Measurements from ENCODE around the gene LRP1B. TPM values are rescaled to one million over a fixed set of nuclear protein-coding genes. Genes with fewer than 3 reads are reported as not detected.

The LRP1B gene
- polyA plus RNA-seq, 1 donor from 2014 or later = 12.7 TPM

- no peak for TF ChIP-seq EZH2 (IDR thresholded peaks at IDR 0.05; ENCODE audit: borderline replicate concordance, insufficient read depth, low read length, poor library complexity, severe bottlenecking)
- no peak for TF ChIP-seq MXI1 (conservative IDR thresholded peaks at IDR 0.05; ENCODE audit: poor library complexity, severe bottlenecking)
- TF ChIP-seq POLR2AphosphoS5 (IDR thresholded peaks at IDR 0.05) = no peak
These were observed 100.1 kb downstream of the LRP1B start (continued) for GRCh38 chr2:142030735-142031134.

- Histone ChIP-seq H3K36me3 (ENCODE audit: insufficient read depth, low read length) (no peaks in the 10 kb centered on the region), H3K4me3 (ENCODE audit: low read length) (no peak overlapping the region), H3K9ac (ENCODE audit: low read length) (no peak overlapping the region), H3K9me2 (ENCODE audit: insufficient read depth, low read length) (no peaks in the 10 kb centered on the region), H3K9me3 (ENCODE audit: low read length) (no peaks in the 10 kb centered on the region), H2AFZ (ENCODE audit: low read depth, low read length) (no peak overlapping the region), H3K27me3 (ENCODE audit: insufficient read depth, low read depth, low read length) (no peaks in the 10 kb centered on the region), H4K20me1 (ENCODE audit: insufficient read depth) (no peaks in the 10 kb centered on the region), H3K79me2 (replicated peaks; ENCODE audit: insufficient read depth, low read length) (no peaks in the 10 kb centered on the region), H3F3A (ENCODE audit: insufficient read depth, low read length, poor library complexity, severe bottlenecking) (no peaks in the 10 kb centered on the region), H3K4me2 (ENCODE audit: low read length) (no peak overlapping the region), H3K27ac (ENCODE audit: low read length) (no peak overlapping the region)
- TF ChIP-seq CTCF (IDR thresholded peaks at IDR 0.05; ENCODE audit: poor library complexity, severe bottlenecking) (no peak), EP300 (conservative IDR thresholded peaks at IDR 0.05; ENCODE audit: poor library complexity, severe bottlenecking) (no peak), MXI1 (conservative IDR thresholded peaks at IDR 0.05; ENCODE audit: poor library complexity, severe bottlenecking) (no peak), TAF1 (IDR thresholded peaks at IDR 0.05; ENCODE audit: low read depth) (no peak), REST (IDR thresholded peaks at IDR 0.05; ENCODE audit: borderline replicate concordance) (no peak), POLR2AphosphoS5 (IDR thresholded peaks at IDR 0.05) (no peak), RAD21 (conservative IDR thresholded peaks at IDR 0.05) (no peak), EZH2 (IDR thresholded peaks at IDR 0.05; ENCODE audit: borderline replicate concordance, insufficient read depth, low read length, poor library complexity, severe bottlenecking) (no peak), SMC3 (conservative IDR thresholded peaks at IDR 0.05; ENCODE audit: poor library complexity) (no peak)
These were observed 100.8 kb downstream of the LRP1B start for GRCh38 chr2:142029974-142030373.

GRCh38 chr2:142025394-142025793 is 105.4 kb downstream of the LRP1B start:
- no peak overlapping the region for H3K9ac ChIP-seq (ENCODE audit: low read length)
- H4K20me1 ChIP-seq (ENCODE audit: insufficient read depth) = no peaks in the 10 kb centered on the region
- H3F3A ChIP-seq (ENCODE audit: insufficient read depth, low read length, poor library complexity, severe bottlenecking) = no peaks in the 10 kb centered on the region
- H3K9me2 ChIP-seq (ENCODE audit: insufficient read depth, low read length) = no peaks in the 10 kb centered on the region
- H2AFZ ChIP-seq (ENCODE audit: low read depth, low read length) = no peak overlapping the region
- TF ChIP-seq REST (IDR thresholded peaks at IDR 0.05; ENCODE audit: borderline replicate concordance) (no peak), RAD21 (conservative IDR thresholded peaks at IDR 0.05) (no peak), CTCF (IDR thresholded peaks at IDR 0.05; ENCODE audit: poor library complexity, severe bottlenecking) (no peak), EZH2 (IDR thresholded peaks at IDR 0.05; ENCODE audit: borderline replicate concordance, insufficient read depth, low read length, poor library complexity, severe bottlenecking) (no peak), EP300 (conservative IDR thresholded peaks at IDR 0.05; ENCODE audit: poor library complexity, severe bottlenecking) (no peak), SMC3 (conservative IDR thresholded peaks at IDR 0.05; ENCODE audit: poor library complexity) (no peak), MXI1 (conservative IDR thresholded peaks at IDR 0.05; ENCODE audit: poor library complexity, severe bottlenecking) (no peak), POLR2AphosphoS5 (IDR thresholded peaks at IDR 0.05) (no peak), TAF1 (IDR thresholded peaks at IDR 0.05; ENCODE audit: low read depth) (no peak)
- no peak overlapping the region for H3K27ac ChIP-seq (ENCODE audit: low read length)
- no peak overlapping the region for H3K4me3 ChIP-seq (ENCODE audit: low read length)
- H3K9me3 ChIP-seq (ENCODE audit: low read length) = no peaks in the 10 kb centered on the region
- no peaks in the 10 kb centered on the region for H3K79me2 ChIP-seq (replicated peaks; ENCODE audit: insufficient read depth, low read length)
- no peak overlapping the region for H3K4me2 ChIP-seq (ENCODE audit: low read length)
- H3K27me3 ChIP-seq (ENCODE audit: insufficient read depth, low read depth, low read length) = no peaks in the 10 kb centered on the region
- no peaks in the 10 kb centered on the region for H3K36me3 ChIP-seq (ENCODE audit: insufficient read depth, low read length)

Data from neural cell (in vitro differentiated cells).